ENCODE data around the gene ADAMTS13. TPM values are rescaled to one million over a fixed set of nuclear protein-coding genes. Genes with fewer than 3 reads are reported as not detected.

The ADAMTS13 gene
- total RNA-seq, 1 donor from 2014 or later: 2.0 TPM

GRCh38 chr9:133404454-133405002, 17.6 kb upstream of the ADAMTS13 start:
- no peak for DNase-seq
- no peak overlapping the region for H3K4me3 ChIP-seq
- no peak overlapping the region for H3K27ac ChIP-seq
- intact Hi-C loops (cut with DNase I): loop anchor here (5.0 kb wide), 1 partner anchor 78 kb away; no protein-coding TSS in a partner anchor
- no peaks in the 10 kb centered on the region for H3K27me3 ChIP-seq
- H3K36me3 ChIP-seq: peaks cover 50% of the 10 kb centered on the region
- H3K9me3 ChIP-seq: no peaks in the 10 kb centered on the region
- no peak for TF ChIP-seq CTCF (IDR thresholded peaks at IDR 0.05)
- ATAC-seq: no peak
- no peaks in the 10 kb centered on the region for H3K4me1 ChIP-seq

GRCh38 chr9:133405508-133406438, 16.4 kb upstream of the ADAMTS13 start:
- no peak for DNase-seq
- Histone ChIP-seq H3K36me3 (peaks cover 62% of the 10 kb centered on the region), H3K4me1 (no peaks in the 10 kb centered on the region), H3K27ac (no peak overlapping the region), H3K4me3 (no peak overlapping the region), H3K27me3 (no peaks in the 10 kb centered on the region), H3K9me3 (no peaks in the 10 kb centered on the region)
- no peak for TF ChIP-seq CTCF (IDR thresholded peaks at IDR 0.05)
- intact Hi-C loops (cut with DNase I): loop anchor here (5.0 kb wide), 1 partner anchor 77 kb away; no protein-coding TSS in a partner anchor
- ATAC-seq: no peak

GRCh38 chr9:133406480-133407307, 15.5 kb upstream of the ADAMTS13 start:
- intact Hi-C loops (cut with DNase I): loop anchor here (5.0 kb wide), 1 partner anchor 76 kb away; no protein-coding TSS in a partner anchor
- peak; percentile 92 for ATAC-seq
- DNase-seq: peak; percentile 89
- Histone ChIP-seq H3K9me3 (no peaks in the 10 kb centered on the region), H3K4me1 (no peaks in the 10 kb centered on the region), H3K27me3 (no peaks in the 10 kb centered on the region), H3K27ac (no peak overlapping the region), H3K4me3 (no peak overlapping the region), H3K36me3 (peaks cover 70% of the 10 kb centered on the region)
- TF ChIP-seq CTCF (IDR thresholded peaks at IDR 0.05): peak; percentile 93

GRCh38 chr9:133408042-133408441, 14.1 kb upstream of the ADAMTS13 start:
- intact Hi-C loops (cut with DNase I): loop anchor here (5.0 kb wide), 1 partner anchor 74 kb away; no protein-coding TSS in a partner anchor
- DNase-seq: no peak
- ATAC-seq: no peak
- no peak for TF ChIP-seq CTCF (IDR thresholded peaks at IDR 0.05)
- peaks cover 83% of the 10 kb centered on the region for H3K36me3 ChIP-seq
- H3K27ac ChIP-seq: no peak overlapping the region
- H3K4me3 ChIP-seq: no peak overlapping the region
- no peaks in the 10 kb centered on the region for H3K27me3 ChIP-seq
- no peaks in the 10 kb centered on the region for H3K4me1 ChIP-seq
- H3K9me3 ChIP-seq: no peaks in the 10 kb centered on the region

- ATAC-seq (no peak), DNase-seq (no peak)
- intact Hi-C loops (cut with DNase I): no loop called here
- Histone ChIP-seq H3K27me3 (no peaks in the 10 kb centered on the region), H3K4me3 (no peak overlapping the region), H3K4me1 (peaks cover 16% of the 10 kb centered on the region), H3K27ac (no peak overlapping the region), H3K9me3 (no peaks in the 10 kb centered on the region), H3K36me3 (peaks cover 57% of the 10 kb centered on the region)
- no peak for TF ChIP-seq CTCF (IDR thresholded peaks at IDR 0.05)
These were observed 7.0 kb upstream of the ADAMTS13 start for GRCh38 chr9:133415170-133415569.

Data from upper lobe of right lung (tissue), 1 donor.